ENCODE measurements around the gene PLEKHA1.

GRCh38 chr10:122361046-122361445, 13.5 kb upstream of the PLEKHA1 start:
- TF ChIP-seq CTCF (IDR thresholded peaks at IDR 0.05) (no peak), POLR2A (IDR thresholded peaks at IDR 0.05) (no peak), EP300 (IDR thresholded peaks at IDR 0.05) (no peak)

Data from tibial nerve (tissue), 4 donors.